H1 (cell line): Measurements from ENCODE around the gene PHLDB3. TPM values are rescaled to one million over a fixed set of nuclear protein-coding genes. Genes with fewer than 3 reads are reported as not detected.

ENCODE experiments used
- CTCF ChIA-PET: fragments of 300-600 bp; sonication (Branson Sonifier 250); formaldehyde crosslinking; loops from one replicate; lab custom pipeline; 2021; ENCODE audit not compliant: partially characterized antibody; lab: Charles Lee
- POLR2A ChIA-PET: fragments of 300-600 bp; sonication (Branson Sonifier 250); formaldehyde crosslinking; loops from one replicate; lab custom pipeline; 2021; ENCODE audit warnings: inconsistent platforms; ENCODE audit not compliant: partially characterized antibody; lab: Charles Lee
- DNase-seq, 2 experiments: peaks; one replicate each; pipeline versions ENCODE4 v3.0.0 to v3.0.0-alpha.2; 2010 to 2022; ENCODE audit warnings: low spot score in 2 of 2, low read depth in 1 of 2, mixed read lengths in 1 of 2
- FAIRE-seq: peaks from 2 replicates; lab custom pipeline; 2011; peaks lifted over from hg19 to GRCh38; lab: Jason Lieb, UNC
- H2AFZ ChIP-seq: 2 replicates; pipeline ENCODE4 v1.8.1; 2012; ENCODE audit warnings: low read length, inconsistent platforms
- H2AK5ac ChIP-seq: 2 replicates; pipeline ENCODE4 v1.6.1; 2013; ENCODE audit warnings: low read depth, low read length
- H2BK120ac ChIP-seq: replicated peaks from 2 replicates; pipeline ENCODE3; 2013; ENCODE audit warnings: low read depth, low read length, inconsistent platforms
- H2BK12ac ChIP-seq: 2 replicates; pipeline ENCODE4 v1.6.1; 2013; ENCODE audit warnings: low read depth, low read length
- H2BK15ac ChIP-seq: 2 replicates; pipeline ENCODE4 v1.6.1; 2013; ENCODE audit warnings: low read length
- H2BK20ac ChIP-seq: 2 replicates; pipeline ENCODE4 v1.6.1; 2013; ENCODE audit warnings: low read length
- H2BK5ac ChIP-seq: 2 replicates; pipeline ENCODE4 v1.6.1; 2013; ENCODE audit warnings: low read depth, low read length
- H3K14ac ChIP-seq: 2 replicates; pipeline ENCODE4 v1.6.1; 2013; ENCODE audit warnings: inconsistent platforms; ENCODE audit not compliant: insufficient read length
- H3K18ac ChIP-seq: 2 replicates; pipeline ENCODE4 v1.6.1; 2013; ENCODE audit warnings: low read length; ENCODE audit errors: extremely low read depth
- H3K23ac ChIP-seq: 2 replicates; pipeline ENCODE4 v1.6.1; 2013; ENCODE audit warnings: inconsistent platforms; ENCODE audit not compliant: insufficient read length
- H3K23me2 ChIP-seq: 2 replicates; pipeline ENCODE4 v1.6.1; 2013; ENCODE audit warnings: low read depth, low read length
- H3K27ac ChIP-seq: 2 replicates; pipeline ENCODE4 v1.6.1; 2011; ENCODE audit warnings: low read depth, low read length, inconsistent platforms
- H3K27me3 ChIP-seq, 4 experiments: replicated peaks in 1 of 4; 1 replicate in 1 of 4; 2 replicates in 3 of 4; pipeline versions ENCODE4 v1.6.1 to v1.8.1; 2011 to 2013; ENCODE audit warnings: low read length in 3 of 4, mild to moderate bottlenecking in 3 of 4, inconsistent platforms in 2 of 4, mixed read lengths in 2 of 4, moderate library complexity in 1 of 4; ENCODE audit not compliant: control insufficient read depth in 3 of 4, insufficient read depth in 3 of 4; ENCODE audit errors: extremely low read depth in 1 of 4
- H3K36me3 ChIP-seq, 4 experiments: 2 replicates each; pipeline versions ENCODE4 v1.6.1 to v1.8.1; 2011 to 2013; ENCODE audit warnings: mild to moderate bottlenecking in 4 of 4, low read length in 3 of 4, moderate library complexity in 2 of 4, control low read depth in 1 of 4, inconsistent platforms in 1 of 4; ENCODE audit not compliant: insufficient read depth in 4 of 4, control insufficient read depth in 2 of 4
- H3K4ac ChIP-seq: replicated peaks from 2 replicates; pipeline ENCODE3; 2013; ENCODE audit warnings: low read length, low read depth, mixed read lengths, inconsistent platforms; ENCODE audit not compliant: insufficient read length
- H3K4me1 ChIP-seq, 4 experiments: replicated peaks in 1 of 4; 1 replicate in 1 of 4; 2 replicates in 3 of 4; pipeline versions ENCODE4 v1.6.1 to v1.8.1; 2011 to 2013; ENCODE audit warnings: low read length in 3 of 4, inconsistent platforms in 2 of 4, mixed read lengths in 1 of 4; ENCODE audit not compliant: insufficient read depth in 4 of 4, control insufficient read depth in 3 of 4
- H3K4me2 ChIP-seq, 2 experiments: 2 replicates each; pipeline versions ENCODE4 v1.6.1 to v1.8.1; 2011 to 2013; ENCODE audit warnings: low read depth in 2 of 2, low read length in 2 of 2, control low read depth in 1 of 2, inconsistent platforms in 1 of 2, mild to moderate bottlenecking in 1 of 2; ENCODE audit not compliant: insufficient read depth in 1 of 2
- H3K4me3 ChIP-seq, 4 experiments: fragments of 200-600, 300-600 bp in 1 of 4; sonication (generic), shearing (Covaris generic), sonication (Bioruptor Twin) in 1 of 4; 2 replicates each; pipeline versions ENCODE4 v1.5.1 to v1.8.1; 2011 to 2016; ENCODE audit warnings: low read length in 4 of 4, low read depth in 3 of 4, control low read depth in 2 of 4, inconsistent platforms in 2 of 4, mild to moderate bottlenecking in 2 of 4, mixed read lengths in 1 of 4, moderate library complexity in 1 of 4; ENCODE audit not compliant: insufficient read depth in 2 of 4; ENCODE audit errors: extremely low read depth in 1 of 4
- H3K56ac ChIP-seq: replicated peaks from 2 replicates; pipeline ENCODE3; 2013; ENCODE audit warnings: low read depth, mild to moderate bottlenecking, mixed read lengths, low read length, inconsistent platforms; ENCODE audit not compliant: insufficient read length
- H3K79me1 ChIP-seq: 2 replicates; pipeline ENCODE4 v1.6.1; 2013; ENCODE audit warnings: low read depth, low read length, control low read depth
- H3K79me2 ChIP-seq, 2 experiments: 2 replicates each; pipeline versions ENCODE4 v1.6.1 to v1.8.1; 2012 to 2013; ENCODE audit warnings: low read length in 2 of 2, mild to moderate bottlenecking in 2 of 2, inconsistent platforms in 1 of 2; ENCODE audit not compliant: insufficient read depth in 2 of 2, control insufficient read depth in 1 of 2
- H3K9ac ChIP-seq, 4 experiments: replicated peaks in 1 of 4; 1 replicate in 1 of 4; 2 replicates in 3 of 4; pipeline versions ENCODE4 v1.6.1 to v1.8.1; 2011 to 2013; ENCODE audit warnings: low read depth in 3 of 4, low read length in 3 of 4, control low read depth in 2 of 4, mild to moderate bottlenecking in 2 of 4, moderate library complexity in 2 of 4, inconsistent platforms in 1 of 4; ENCODE audit errors: extremely low read depth in 1 of 4
- H3K9me3 ChIP-seq, 2 experiments: 2 replicates each; pipeline versions ENCODE4 v1.6.1 to v1.8.1; 2012 to 2013; ENCODE audit warnings: mild to moderate bottlenecking in 2 of 2, moderate library complexity in 2 of 2, control low read depth in 1 of 2, inconsistent platforms in 1 of 2, low read depth in 1 of 2, low read length in 1 of 2, mixed read lengths in 1 of 2; ENCODE audit not compliant: insufficient read depth in 2 of 2
- H4K20me1 ChIP-seq, 2 experiments: replicated peaks in 1 of 2; 2 replicates each; pipeline versions ENCODE3 to v1.8.1; 2011 to 2013; ENCODE audit warnings: inconsistent platforms in 2 of 2, low read length in 2 of 2, mild to moderate bottlenecking in 1 of 2; ENCODE audit not compliant: insufficient read depth in 2 of 2, control insufficient read depth in 1 of 2
- H4K5ac ChIP-seq: 2 replicates; pipeline ENCODE4 v1.6.1; 2013; ENCODE audit warnings: low read length, low read depth, mixed read lengths, inconsistent platforms; ENCODE audit not compliant: insufficient read length
- H4K8ac ChIP-seq: 2 replicates; pipeline ENCODE4 v1.8.0; 2013; ENCODE audit warnings: mild to moderate bottlenecking, moderate library complexity, low read length, inconsistent platforms; ENCODE audit not compliant: insufficient read depth; ENCODE audit errors: extremely low read depth
- H4K91ac ChIP-seq: replicated peaks from 2 replicates; pipeline ENCODE3; 2013; ENCODE audit warnings: low read length, mixed read lengths, inconsistent platforms; ENCODE audit not compliant: insufficient read length
- BACH1 ChIP-seq: IDR thresholded peaks from 2 replicates; pipeline ENCODE4 v1.6.1; 2012; ENCODE audit warnings: low read length, improper control_type of control experiment
- BCL11A ChIP-seq, 2 experiments: IDR thresholded peaks; one replicate each; pipeline ENCODE4 v1.6.1; 2011; ENCODE audit warnings: low read depth in 2 of 2, low read length in 2 of 2, mild to moderate bottlenecking in 2 of 2
- HDAC6 ChIP-seq: IDR thresholded peaks from one replicate; pipeline ENCODE4 v1.7.1; 2012; ENCODE audit warnings: low read depth, mild to moderate bottlenecking, inconsistent platforms, low read length, moderate library complexity
- JUND ChIP-seq: IDR thresholded peaks from 2 replicates; pipeline ENCODE4 v1.6.1; 2011; ENCODE audit warnings: mild to moderate bottlenecking, improper control_type of control experiment, low read length
- KDM1A ChIP-seq: fragments of 200-600, 300-600 bp; sonication (generic); IDR thresholded peaks from 2 replicates; pipeline ENCODE4 v1.7.1; 2016; ENCODE audit warnings: mild to moderate bottlenecking, low read length, borderline replicate concordance
- NRF1 ChIP-seq: IDR thresholded peaks from 2 replicates; pipeline ENCODE4 v1.6.1; 2011; ENCODE audit warnings: mild to moderate bottlenecking, low read depth, low read length, improper control_type of control experiment
- POLR2A ChIP-seq, 2 experiments: IDR thresholded peaks; 1 replicate in 1 of 2; 2 replicates in 1 of 2; pipeline ENCODE4 v1.6.1; 2011; ENCODE audit warnings: low read depth in 2 of 2, low read length in 2 of 2, mild to moderate bottlenecking in 2 of 2; ENCODE audit errors: control extremely low read depth in 1 of 2
- POLR2AphosphoS5 ChIP-seq: IDR thresholded peaks from 2 replicates; pipeline ENCODE4 v1.6.1; 2011; ENCODE audit warnings: low read depth, low read length
- RAD21 ChIP-seq, 2 experiments: IDR thresholded peaks in 1 of 2; conservative IDR thresholded peaks in 1 of 2; 2 replicates each; pipeline ENCODE4 v1.6.1; 2011; ENCODE audit warnings: low read depth in 2 of 2, low read length in 2 of 2, improper control_type of control experiment in 1 of 2, inconsistent platforms in 1 of 2, mild to moderate bottlenecking in 1 of 2, moderate library complexity in 1 of 2
- RXRA ChIP-seq: IDR thresholded peaks from 2 replicates; pipeline ENCODE4 v1.6.1; 2011; ENCODE audit warnings: low read depth, mild to moderate bottlenecking, low read length, moderate library complexity; ENCODE audit not compliant: insufficient read depth
- SAP30 ChIP-seq: fragments of 300-600 bp; sonication (generic); IDR thresholded peaks from 2 replicates; pipeline ENCODE4 v1.7.1; 2012; ENCODE audit warnings: low read length, moderate library complexity, mild to moderate bottlenecking, inconsistent platforms; ENCODE audit not compliant: insufficient read depth, insufficient replicate concordance
- SIN3A ChIP-seq, 2 experiments: IDR thresholded peaks in 1 of 2; conservative IDR thresholded peaks in 1 of 2; 2 replicates each; pipeline ENCODE4 v1.6.1; 2011 to 2012; ENCODE audit warnings: low read length in 2 of 2, improper control_type of control experiment in 1 of 2, low read depth in 1 of 2, mild to moderate bottlenecking in 1 of 2
- SIRT6 ChIP-seq: IDR thresholded peaks from one replicate; pipeline ENCODE4 v1.7.1; 2012; ENCODE audit warnings: low read length, inconsistent platforms
- TEAD4 ChIP-seq: IDR thresholded peaks from 2 replicates; pipeline ENCODE4 v1.6.1; 2012; ENCODE audit warnings: low read depth, low read length, inconsistent platforms, mixed read lengths
- YY1 ChIP-seq: IDR thresholded peaks from 2 replicates; pipeline ENCODE4 v1.6.1; 2011; ENCODE audit warnings: low read depth, mild to moderate bottlenecking, low read length
- WGBS, 2 experiments: shearing (Covaris generic) in 1 of 2; methylation state at CpG; one replicate each; pipeline versions ENCODE4 v1.1.6 to v1.1.7; 2013 to 2015; ENCODE audit warnings: low lambda C conversion rate in 2 of 2, mixed read lengths in 2 of 2, inconsistent platforms in 1 of 2, low coverage in 1 of 2, missing lambda C conversion rate in 1 of 2; ENCODE audit not compliant: insufficient replicate concordance in 2 of 2, insufficient coverage in 1 of 2, insufficient read length in 1 of 2; ENCODE audit errors: extremely low coverage in 1 of 2, missing lambda C conversion rate in 1 of 2; 5-methylcytosine and 5-hydroxymethylcytosine counted together
- polyA plus RNA-seq, 7 experiments: library from polyadenylated mRNA; depleted of rRNA in 3 of 7; stranded (reverse) in 5 of 7; unstranded in 2 of 7; fragments of >200 nt in 5 of 7; fragments of 200-250 nt in 2 of 7; gene quantifications; 1 replicate in 5 of 7; 2 replicates in 1 of 7; 4 replicates in 1 of 7; pipeline versions ENCODE4 v1.2.1 to v1.2.3, GENCODE V29; 2011 to 2013; ENCODE audit warnings: missing spikeins in 2 of 7, mixed read lengths in 2 of 7
- total RNA-seq: library from RNA; stranded (reverse); fragmentation: NEBNext Ultra II Directional; extraction: Animal tissue kit (Norgen Biotek cat#: 25700); gene quantifications from 2 replicates; pipeline ENCODE4 v1.2.1, GENCODE V29; 2021

The PHLDB3 gene
- total and polyA plus RNA-seq, 2 of the 8 experiments (the other 6 are each of a cell fraction or from before 2014, with no cell fraction given) = 4.0 to 8.5 TPM

DNA sequence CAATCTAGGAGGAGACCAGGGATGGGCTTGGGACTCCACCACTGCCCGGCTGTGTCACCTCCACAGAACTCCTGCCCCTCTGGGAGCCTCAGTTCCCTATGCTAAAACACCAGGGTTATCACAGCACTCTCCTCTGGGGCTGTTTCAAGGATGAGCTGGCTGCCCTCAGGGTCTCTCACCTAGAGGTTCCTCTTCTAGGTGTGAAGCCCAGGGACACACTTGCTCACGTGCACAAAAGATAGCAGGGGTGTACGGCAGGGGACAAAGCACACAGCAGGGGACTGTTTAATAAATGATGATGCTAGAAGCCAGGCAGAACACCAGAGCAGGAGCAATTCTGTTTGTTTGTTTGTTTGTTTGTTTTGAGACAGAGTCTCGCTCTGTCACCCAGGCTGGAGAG lies 22.4 kb downstream of the PHLDB3 start:
- H3K4me2 ChIP-seq = no peak overlapping the region
- TF ChIP-seq HDAC6 = no peak
- no peak for TF ChIP-seq SAP30
- no peak for TF ChIP-seq BACH1
- no peak for TF ChIP-seq POLR2AphosphoS5
- TF ChIP-seq YY1 = no peak
- TF ChIP-seq NRF1 = no peak
- TF ChIP-seq KDM1A = no peak
- no peak for TF ChIP-seq BCL11A (IDR thresholded peaks at IDR 0.05; ENCODE audit: low read depth in 2 of 2, low read length in 2 of 2)
- no peak for TF ChIP-seq TEAD4
- no peak for TF ChIP-seq RAD21 (IDR thresholded peaks at IDR 0.05 in 1 of 2, conservative IDR thresholded peaks at IDR 0.05 in 1 of 2; ENCODE audit: low read depth in 2 of 2, low read length in 2 of 2)
- TF ChIP-seq SIRT6 = no peak
- TF ChIP-seq JUND = no peak
- TF ChIP-seq POLR2A (IDR thresholded peaks at IDR 0.05; ENCODE audit: control extremely low read depth in 1 of 2, low read depth in 2 of 2, low read length in 2 of 2) = no peak
- no peak for TF ChIP-seq RXRA
- TF ChIP-seq SIN3A (conservative IDR thresholded peaks at IDR 0.05 in 1 of 2, IDR thresholded peaks at IDR 0.05 in 1 of 2; ENCODE audit: low read depth in 1 of 2, low read length in 2 of 2) = no peak

More for the DNA sequence above, 22.4 kb downstream of the PHLDB3 start:
- Histone ChIP-seq H3K27ac (no peak overlapping the region), H3K27me3 (no peaks in the 10 kb centered on the region), H3K9me3 (no peaks in the 10 kb centered on the region), H3K79me2 (no peaks in the 10 kb centered on the region), H3K23me2 (no peaks in the 10 kb centered on the region), H2BK120ac (no peak overlapping the region), H3K23ac (no peak overlapping the region), H4K91ac (no peak overlapping the region), H2BK12ac (no peak overlapping the region), H3K4me3 (no peak overlapping the region), H3K4ac (no peak overlapping the region), H4K20me1 (no peaks in the 10 kb centered on the region), H2AK5ac (no peak overlapping the region), H3K79me1 (no peaks in the 10 kb centered on the region), H3K36me3 (no peaks in the 10 kb centered on the region), H4K8ac (no peak overlapping the region), H3K56ac (no peak overlapping the region), H2BK15ac (no peak overlapping the region), H3K4me1 (no peaks in the 10 kb centered on the region), H3K9ac (no peak overlapping the region), H2AFZ (no peak overlapping the region), H2BK20ac (no peak overlapping the region), H4K5ac (no peak overlapping the region), H3K18ac (no peak overlapping the region), H2BK5ac (no peak overlapping the region), H3K14ac (no peak overlapping the region)
- DNase-seq (no peak), FAIRE-seq (no peak)
- WGBS, 2 experiments = 90% methylated on average over 4 of the region's 4 CpGs; no CpG with 5 or more reads in 1 of the 2 experiments
- ChIA-PET POLR2A (interaction anchor here (1.1 kb wide), 1 partner anchor 13 kb away, joined by 3 read pairs; no protein-coding TSS in a partner anchor), CTCF (interaction anchor here (1.1 to 2.6 kb wide), 4 partner anchors 8 to 37 kb away, joined by 3 to 9 read pairs (median 4); no protein-coding TSS in a partner anchor)
